Activated naive CD4-positive, alpha-beta T cell treated with anti-CD3 and anti-CD28 coated beads, Interleukin-2, amount 10 ng/mL, durations not matched to agents 7 days and 5 days (primary cell): ENCODE measurements around the gene ZMIZ1.

Experiments used
- CTCF ChIA-PET: fragments of 350-600 bp; sonication (Branson Sonifier 250); formaldehyde crosslinking; loops from one replicate; lab custom pipeline; 2021; ENCODE audit warnings: antibody characterized with exemption; lab: Charles Lee
- DNase-seq: peaks from one replicate; pipeline ENCODE4 v3.0.0-alpha.2; 2020
- H3K27ac Mint-ChIP-seq: one replicate; pipeline ENCODE4 v1.8.0; 2021; ENCODE audit warnings: mild to moderate bottlenecking, moderate library complexity, mixed read lengths
- H3K27me3 Mint-ChIP-seq: one replicate; pipeline ENCODE4 v1.8.0; 2021; ENCODE audit warnings: mild to moderate bottlenecking, mixed read lengths
- H3K36me3 Mint-ChIP-seq: one replicate; pipeline ENCODE4 v1.8.0; 2021; ENCODE audit warnings: mixed read lengths
- H3K4me1 Mint-ChIP-seq: one replicate; pipeline ENCODE4 v1.8.0; 2021; ENCODE audit warnings: mixed read lengths
- H3K4me3 Mint-ChIP-seq: one replicate; pipeline ENCODE4 v1.8.0; 2021; ENCODE audit warnings: mild to moderate bottlenecking, moderate library complexity, mixed read lengths
- H3K9me3 Mint-ChIP-seq: one replicate; pipeline ENCODE4 v1.8.0; 2021; ENCODE audit warnings: mixed read lengths

ZMIZ1 gene

DNA sequence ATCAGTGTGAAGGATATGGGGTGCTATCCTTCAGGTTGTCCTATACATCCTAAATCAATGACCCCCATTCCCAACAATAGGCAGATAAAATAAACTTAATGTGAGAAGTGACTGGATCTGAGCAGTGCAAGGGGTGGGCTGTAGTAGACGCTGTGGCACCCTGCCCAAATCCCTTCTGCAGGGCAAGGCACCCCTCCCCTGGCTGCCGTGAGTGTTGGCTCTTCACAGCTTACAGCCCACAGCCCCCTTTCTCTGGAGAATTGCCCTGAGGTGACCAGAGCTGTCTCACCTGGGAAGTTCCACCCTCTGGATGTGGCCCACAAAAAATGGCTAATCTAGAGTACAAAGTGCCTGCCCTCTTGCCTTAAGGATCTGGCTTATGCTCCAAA lies 252.7 kb downstream of the ZMIZ1 start:
- Mint-ChIP-seq H3K9me3 (peaks cover 14% of the 10 kb centered on the region), H3K27ac (no peak overlapping the region), H3K27me3 (peaks cover 10% of the 10 kb centered on the region), H3K4me3 (no peak overlapping the region), H3K4me1 (peaks cover 84% of the 10 kb centered on the region), H3K36me3 (peaks cover 11% of the 10 kb centered on the region)
- no peak for DNase-seq
- CTCF ChIA-PET = interaction anchor here (0.9 to 3.8 kb wide), 4 partner anchors 10 to 27 kb away, joined by 3 to 24 read pairs (median 12); partner anchors contain the start of gene PPIF

DNA sequence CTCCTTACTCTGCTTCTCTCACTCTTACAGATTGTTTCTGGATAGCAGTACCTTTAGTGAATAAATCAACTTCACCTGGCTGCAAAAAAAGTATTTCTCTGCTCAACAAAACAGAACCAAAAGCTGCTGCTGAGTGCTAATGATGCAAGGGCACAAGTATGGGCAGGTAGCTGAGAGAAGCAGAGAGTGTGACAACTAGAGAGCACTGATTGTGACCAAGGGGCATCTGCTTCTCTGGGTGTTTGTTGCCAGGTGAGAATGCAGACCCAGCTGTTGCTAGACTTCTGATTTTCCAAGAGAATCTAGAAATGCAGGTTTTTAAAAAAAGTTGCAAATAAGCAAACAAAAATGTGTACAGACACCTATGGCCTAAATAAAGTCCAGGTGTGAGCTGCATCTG lies 253.2 kb downstream of the ZMIZ1 start:
- peaks cover 79% of the 10 kb centered on the region for H3K4me1 Mint-ChIP-seq

DNA sequence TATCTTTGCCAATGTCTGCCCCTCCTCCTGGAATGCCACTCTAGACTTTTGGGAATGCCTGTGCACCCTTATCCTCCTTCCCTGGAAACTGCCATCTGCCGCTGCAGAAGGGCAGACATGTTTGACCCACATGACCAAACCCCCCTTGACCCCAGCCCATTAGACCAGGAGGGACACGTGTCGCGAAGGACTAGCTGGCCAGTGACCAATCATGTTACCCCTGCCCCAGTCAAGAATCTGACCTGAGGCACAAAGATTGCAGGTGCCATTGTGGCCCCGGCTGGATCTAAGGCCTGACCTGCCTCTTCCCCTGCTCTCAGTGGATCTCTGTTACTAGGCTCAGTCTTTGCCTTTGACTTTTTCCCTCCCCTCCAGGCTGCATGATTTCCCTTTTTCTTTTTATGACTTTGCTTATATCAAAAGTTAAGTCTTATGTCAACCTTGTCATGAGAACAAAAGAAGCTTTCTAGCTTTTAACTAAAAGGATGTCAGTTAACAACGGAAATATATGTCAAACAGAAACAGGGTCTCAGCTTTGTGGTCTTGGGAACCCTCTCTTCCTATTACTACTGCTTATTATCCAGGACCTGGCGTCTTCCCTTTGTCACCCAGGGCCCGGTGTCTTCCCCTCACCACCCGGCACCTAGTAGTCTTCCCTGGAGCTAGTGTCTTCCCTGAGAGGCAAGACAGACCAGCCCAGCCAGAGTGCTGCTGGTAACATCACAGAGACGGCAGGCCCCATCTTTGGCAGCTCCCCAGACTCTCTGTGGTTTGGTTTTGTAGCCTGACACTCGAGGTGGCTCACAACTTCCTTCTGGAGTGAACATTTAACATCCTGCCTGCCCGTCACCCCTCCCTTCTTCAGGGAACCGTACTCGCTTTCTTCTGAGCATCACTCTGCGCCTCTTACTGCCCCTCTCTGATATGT lies 254.1 kb downstream of the ZMIZ1 start:
- CTCF ChIA-PET = interaction anchor here (1.1 to 3.8 kb wide), 7 partner anchors 7 to 80 kb away, joined by 3 to 24 read pairs (median 8); partner anchors contain the start of gene PPIF
- peak overlapping the region; percentile 96 for H3K27ac Mint-ChIP-seq
- DNase-seq = peak; percentile 86
- H3K36me3 Mint-ChIP-seq = peaks cover 11% of the 10 kb centered on the region
- peaks cover 70% of the 10 kb centered on the region for H3K4me1 Mint-ChIP-seq
- peak overlapping the region; percentile 54 for H3K4me3 Mint-ChIP-seq
- peaks cover 14% of the 10 kb centered on the region for H3K9me3 Mint-ChIP-seq
- peaks cover 6% of the 10 kb centered on the region for H3K27me3 Mint-ChIP-seq

More for the DNA sequence above, 253.2 kb downstream of the ZMIZ1 start:
- Mint-ChIP-seq H3K27me3 (peaks cover 10% of the 10 kb centered on the region), H3K9me3 (peaks cover 14% of the 10 kb centered on the region), H3K27ac (peak overlapping the region; percentile 96), H3K4me3 (no peak overlapping the region), H3K36me3 (peaks cover 11% of the 10 kb centered on the region)
- CTCF ChIA-PET = interaction anchor here (1.3 to 3.8 kb wide), 4 partner anchors 9 to 79 kb away, joined by 3 to 24 read pairs (median 12); partner anchors contain the start of gene PPIF
- no peak for DNase-seq

DNA sequence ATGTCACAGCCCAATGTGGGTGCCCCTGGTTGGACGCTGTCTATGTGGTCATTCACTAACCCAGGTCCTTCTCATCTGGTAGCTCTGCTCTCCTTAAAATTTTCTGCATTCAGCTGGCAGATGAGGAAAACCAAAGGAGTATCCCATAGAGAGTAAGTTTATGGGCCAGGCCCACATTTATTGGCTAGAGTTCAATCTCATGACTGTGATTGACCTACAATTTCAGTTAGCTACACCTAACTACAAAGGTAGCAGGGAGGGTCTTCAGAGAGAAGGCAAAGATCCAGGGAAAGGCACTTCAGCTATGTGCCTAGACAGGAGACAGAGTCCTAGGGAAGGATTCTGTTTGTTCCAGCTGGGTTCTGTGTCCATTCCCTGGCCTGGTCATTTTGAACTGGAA lies 254.8 kb downstream of the ZMIZ1 start:
- no peak for DNase-seq
- Mint-ChIP-seq H3K27me3 (peaks cover 6% of the 10 kb centered on the region), H3K4me1 (peaks cover 63% of the 10 kb centered on the region), H3K9me3 (peaks cover 13% of the 10 kb centered on the region), H3K4me3 (no peak overlapping the region), H3K27ac (peak overlapping the region; percentile 96), H3K36me3 (peaks cover 11% of the 10 kb centered on the region)
- CTCF ChIA-PET = interaction anchor here (1.1 to 3.8 kb wide), 6 partner anchors 8 to 25 kb away, joined by 4 to 24 read pairs (median 10); partner anchors contain the start of gene PPIF

DNA sequence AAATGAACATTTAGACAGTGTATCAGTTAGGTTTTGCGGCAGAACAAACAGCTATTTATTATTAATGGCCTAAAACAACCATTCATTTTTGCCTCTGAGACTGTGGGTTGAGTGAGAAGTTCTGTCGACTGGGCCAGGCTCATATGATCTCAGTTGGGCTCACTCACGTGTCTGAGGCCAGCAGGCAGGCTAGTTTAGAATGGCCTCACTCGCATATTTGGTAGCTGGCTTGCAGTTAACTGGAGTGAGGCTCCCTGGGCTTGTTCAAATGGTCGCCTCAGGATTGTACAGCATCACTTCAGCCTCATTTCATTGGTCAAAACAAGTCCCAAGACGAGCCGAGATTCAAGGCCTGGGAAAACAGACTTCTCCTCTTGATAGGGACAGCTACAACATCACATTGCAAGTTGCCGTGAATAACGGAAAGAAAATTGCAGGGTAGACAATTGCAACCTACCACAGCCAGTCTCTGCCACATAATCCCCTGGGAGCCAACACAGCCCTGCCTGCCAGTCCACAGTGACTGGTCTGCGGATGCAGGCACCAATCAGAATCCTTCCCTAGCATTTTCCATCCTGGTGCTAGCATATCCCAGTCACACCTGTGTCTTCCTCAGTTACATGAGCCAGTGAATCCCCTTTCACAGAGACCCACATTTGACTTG lies 255.4 kb downstream of the ZMIZ1 start:
- Mint-ChIP-seq H3K4me3 (no peak overlapping the region), H3K27ac (no peak overlapping the region), H3K4me1 (peaks cover 57% of the 10 kb centered on the region), H3K36me3 (peaks cover 5% of the 10 kb centered on the region), H3K9me3 (peaks cover 8% of the 10 kb centered on the region), H3K27me3 (peaks cover 6% of the 10 kb centered on the region)
- CTCF ChIA-PET = interaction anchor here (1.1 to 3.8 kb wide), 5 partner anchors 8 to 24 kb away, joined by 4 to 24 read pairs (median 8); partner anchors contain the start of gene PPIF
- no peak for DNase-seq

DNA sequence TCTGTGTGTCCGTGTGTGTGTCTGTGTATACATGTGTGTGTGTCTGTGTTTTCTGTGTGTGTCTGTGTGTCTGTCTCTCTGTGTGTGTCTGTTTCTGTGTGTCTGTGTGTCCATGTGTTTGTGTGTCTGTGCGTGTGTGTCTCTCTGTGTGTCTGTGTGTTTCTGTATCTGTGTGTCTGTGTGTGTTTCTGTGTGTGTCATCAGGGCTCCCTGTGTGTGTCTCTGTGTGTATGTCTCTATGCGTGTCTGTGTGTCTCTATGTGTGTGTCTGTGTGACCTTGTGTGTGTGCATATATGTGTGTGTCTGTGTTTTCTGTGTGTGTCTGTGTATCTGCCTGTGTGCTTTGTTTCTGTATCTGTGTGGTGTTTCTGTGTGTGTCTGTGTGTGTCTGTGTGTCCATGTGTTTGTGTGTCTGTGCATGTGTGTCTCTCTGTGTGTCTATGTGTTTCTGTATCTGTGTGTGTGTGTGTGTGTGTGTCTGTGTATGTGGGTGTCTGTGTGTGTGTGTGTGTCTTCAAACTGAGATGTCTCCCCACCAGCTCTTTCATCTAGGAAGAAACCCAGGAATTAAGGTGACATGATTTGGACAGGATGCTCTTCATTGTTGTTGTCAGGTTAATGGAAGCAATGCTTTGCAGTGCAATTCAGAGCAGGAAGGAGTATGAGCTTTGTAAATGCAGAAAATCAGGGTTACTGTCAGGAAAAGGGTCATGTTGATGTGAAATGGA lies 257.8 kb downstream of the ZMIZ1 start:
- H3K27me3 Mint-ChIP-seq = no peaks in the 10 kb centered on the region
- DNase-seq = no peak
- H3K36me3 Mint-ChIP-seq = no peaks in the 10 kb centered on the region
- H3K27ac Mint-ChIP-seq = no peak overlapping the region
- no peaks in the 10 kb centered on the region for H3K9me3 Mint-ChIP-seq
- CTCF ChIA-PET = no interaction called here
- H3K4me3 Mint-ChIP-seq = no peak overlapping the region
- H3K4me1 Mint-ChIP-seq = peaks cover 41% of the 10 kb centered on the region

DNA sequence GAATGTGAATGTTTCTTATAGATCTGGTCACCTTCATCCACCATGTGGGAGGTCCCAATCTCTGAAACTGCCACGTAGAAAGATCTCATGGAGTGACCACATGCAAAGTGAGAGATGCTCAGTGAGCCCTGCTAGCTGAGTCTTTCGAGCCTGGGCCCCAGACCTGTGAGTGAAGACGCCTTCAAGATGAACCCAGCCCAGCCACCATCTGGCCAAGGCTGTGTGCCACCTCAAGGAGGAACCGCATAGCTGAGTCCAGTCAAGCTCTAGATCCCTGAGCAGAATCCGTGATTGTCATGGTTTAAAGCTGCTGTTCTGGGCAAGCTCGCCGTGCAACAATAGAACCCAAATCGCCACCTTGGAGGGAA lies 258.3 kb downstream of the ZMIZ1 start:
- no peaks in the 10 kb centered on the region for H3K27me3 Mint-ChIP-seq
- CTCF ChIA-PET = no interaction called here
- H3K4me1 Mint-ChIP-seq = peaks cover 41% of the 10 kb centered on the region
- no peak overlapping the region for H3K27ac Mint-ChIP-seq
- H3K36me3 Mint-ChIP-seq = peaks cover 1% of the 10 kb centered on the region
- no peak for DNase-seq
- H3K4me3 Mint-ChIP-seq = no peak overlapping the region
- no peaks in the 10 kb centered on the region for H3K9me3 Mint-ChIP-seq

DNA sequence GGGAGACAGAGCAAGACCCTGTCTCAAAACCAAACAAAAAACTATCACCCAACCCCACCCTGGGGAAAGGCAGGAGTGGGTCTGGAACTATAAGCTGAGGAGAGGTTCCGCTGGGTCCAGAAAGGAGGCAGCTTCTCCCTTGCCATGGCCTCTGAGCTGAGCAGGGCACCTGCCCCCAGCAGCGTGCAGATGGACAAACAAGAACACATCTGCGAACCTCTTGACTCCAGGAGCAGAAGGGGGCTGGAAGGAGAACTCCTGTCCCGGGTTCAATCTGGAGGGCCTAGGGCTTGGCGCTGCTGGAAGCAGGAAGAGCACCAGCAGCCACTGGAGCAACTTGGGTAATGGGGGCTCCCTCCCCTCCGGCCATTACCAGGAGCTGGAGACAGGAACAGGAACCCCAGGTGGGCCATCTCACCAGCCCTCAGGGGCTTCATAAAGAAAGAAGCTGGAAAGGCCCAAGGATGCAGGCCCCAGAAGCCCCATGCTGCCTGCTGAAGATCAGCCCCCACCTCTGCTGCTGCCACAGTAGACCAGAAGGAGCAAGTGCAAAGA lies 259.5 kb downstream of the ZMIZ1 start:
- Mint-ChIP-seq H3K9me3 (no peaks in the 10 kb centered on the region), H3K4me3 (no peak overlapping the region), H3K4me1 (peaks cover 31% of the 10 kb centered on the region), H3K27me3 (no peaks in the 10 kb centered on the region), H3K36me3 (peaks cover 2% of the 10 kb centered on the region), H3K27ac (no peak overlapping the region)
- CTCF ChIA-PET = no interaction called here
- DNase-seq = no peak

DNA sequence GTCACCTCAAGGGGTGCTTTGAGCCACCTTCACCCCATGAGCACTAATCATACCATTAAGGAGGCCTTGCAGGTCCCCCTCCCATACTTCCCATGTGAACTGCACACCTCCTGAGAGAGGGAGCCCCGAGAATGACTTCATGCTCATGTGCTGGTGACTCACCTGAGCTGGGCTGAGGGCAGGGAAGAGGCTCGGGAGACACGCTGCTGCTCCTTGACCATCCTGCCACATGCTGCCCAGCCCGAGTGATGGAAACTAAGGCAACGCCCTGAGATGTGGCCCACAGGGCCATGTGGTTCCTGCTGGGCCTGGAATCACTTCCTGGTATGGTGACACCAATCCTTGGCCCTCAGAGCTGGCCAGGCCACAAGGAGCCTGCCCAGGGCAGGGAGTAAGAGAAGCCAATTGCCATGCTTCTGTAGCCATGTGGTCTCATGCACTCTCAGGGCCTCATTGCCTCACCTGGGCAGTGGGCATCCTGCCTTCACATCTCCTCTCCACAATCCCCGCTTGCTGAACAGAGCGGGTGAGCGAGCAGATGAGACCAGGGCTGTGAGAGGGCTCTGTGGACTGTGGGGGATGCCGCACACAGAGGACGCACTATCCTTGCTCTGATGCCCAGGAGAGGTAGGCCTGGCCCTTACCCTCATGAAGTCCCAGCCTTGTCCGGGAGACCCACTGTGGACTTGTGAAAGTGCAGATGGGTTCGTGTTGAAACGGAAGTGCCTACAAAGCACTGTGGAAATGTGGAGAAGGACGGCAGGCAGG lies 260.2 kb downstream of the ZMIZ1 start:
- H3K27me3 Mint-ChIP-seq = no peaks in the 10 kb centered on the region
- H3K9me3 Mint-ChIP-seq = no peaks in the 10 kb centered on the region
- H3K4me3 Mint-ChIP-seq = no peak overlapping the region
- CTCF ChIA-PET = interaction anchor here (1.5 kb wide), 1 partner anchor 18 kb away, joined by 4 read pairs; the partner anchor contains the start of gene PPIF
- H3K4me1 Mint-ChIP-seq = peaks cover 26% of the 10 kb centered on the region
- no peak overlapping the region for H3K27ac Mint-ChIP-seq
- no peak for DNase-seq
- H3K36me3 Mint-ChIP-seq = peaks cover 2% of the 10 kb centered on the region

DNA sequence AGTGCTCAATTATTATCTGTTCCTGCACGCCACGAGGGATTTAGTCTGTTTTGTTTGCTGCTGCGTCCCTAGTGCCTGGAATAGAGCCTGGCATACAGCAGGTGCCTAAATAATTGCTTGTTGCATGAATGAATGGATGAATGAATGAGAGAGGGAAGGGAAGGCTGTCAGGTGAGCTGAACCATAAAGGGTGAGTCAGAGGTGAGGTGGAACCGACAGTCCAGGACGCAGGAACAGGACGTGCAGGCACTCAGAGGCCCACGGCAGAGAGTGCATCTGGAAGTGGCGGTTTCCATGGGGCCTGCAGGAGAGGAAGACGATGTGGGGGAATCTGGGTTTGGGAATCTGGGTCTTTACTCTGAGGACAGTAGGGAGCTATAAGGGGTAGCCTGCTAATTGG lies 260.8 kb downstream of the ZMIZ1 start:
- CTCF ChIA-PET = interaction anchor here (1.2 to 1.5 kb wide), 2 partner anchors 17 to 43 kb away, joined by 3 to 4 read pairs; partner anchors contain the start of gene PPIF
- H3K27ac Mint-ChIP-seq = no peak overlapping the region
- no peak overlapping the region for H3K4me3 Mint-ChIP-seq

DNA sequence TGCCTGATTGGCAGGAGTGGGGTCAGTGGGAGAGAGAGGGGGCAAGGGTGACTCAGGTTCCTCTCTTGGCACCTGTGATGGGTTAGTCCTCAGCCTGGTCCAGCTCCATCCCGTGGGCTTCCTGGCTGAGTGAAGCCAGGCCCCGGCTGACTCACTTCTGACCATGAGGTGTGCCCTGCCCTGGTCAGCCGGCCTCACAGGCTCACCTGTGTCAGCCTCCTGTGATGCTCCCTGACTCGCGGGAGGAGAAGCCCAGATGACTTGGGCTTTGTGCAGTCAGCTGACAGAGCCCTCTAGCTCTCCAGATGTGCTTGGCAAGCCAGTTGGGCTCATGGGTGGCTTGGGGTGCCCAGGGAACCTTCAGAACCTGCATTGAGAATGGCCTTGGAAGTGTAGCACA lies 262.5 kb downstream of the ZMIZ1 start:
- peaks cover 11% of the 10 kb centered on the region for H3K27me3 Mint-ChIP-seq
- no peaks in the 10 kb centered on the region for H3K9me3 Mint-ChIP-seq
- H3K36me3 Mint-ChIP-seq = peaks cover 2% of the 10 kb centered on the region
- DNase-seq = no peak
- CTCF ChIA-PET = interaction anchor here (0.8 to 2.0 kb wide), 5 partner anchors 9 to 17 kb away, joined by 3 to 12 read pairs (median 4); no protein-coding TSS in a partner anchor
- H3K4me3 Mint-ChIP-seq = no peak overlapping the region
- no peak overlapping the region for H3K27ac Mint-ChIP-seq
- H3K4me1 Mint-ChIP-seq = peaks cover 18% of the 10 kb centered on the region

More for the DNA sequence above, 260.8 kb downstream of the ZMIZ1 start:
- Mint-ChIP-seq H3K36me3 (peaks cover 2% of the 10 kb centered on the region), H3K9me3 (no peaks in the 10 kb centered on the region), H3K4me1 (peaks cover 22% of the 10 kb centered on the region), H3K27me3 (no peaks in the 10 kb centered on the region)
- DNase-seq = no peak

DNA sequence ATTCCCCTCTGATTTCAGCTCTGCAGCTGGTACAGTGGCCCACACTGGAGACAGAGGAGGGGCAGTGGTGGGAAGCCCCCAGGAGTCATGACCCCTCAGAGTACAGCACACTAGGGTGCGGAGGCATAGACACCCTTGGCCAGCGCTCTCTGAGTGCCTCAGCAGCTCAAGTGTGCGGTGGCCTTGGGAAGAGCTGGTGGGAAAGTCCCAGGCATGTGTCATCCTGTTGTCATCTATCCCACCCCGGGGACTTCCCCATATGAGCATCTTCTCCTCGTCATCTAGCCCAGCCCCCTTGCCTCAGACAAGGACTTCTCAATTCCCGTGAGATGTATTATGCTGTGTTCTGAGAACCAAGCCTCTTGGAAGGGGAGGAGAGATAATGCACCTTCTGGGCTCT lies 262.9 kb downstream of the ZMIZ1 start:
- peak overlapping the region; percentile 66 for H3K27ac Mint-ChIP-seq
- H3K4me1 Mint-ChIP-seq = peaks cover 18% of the 10 kb centered on the region
- peaks cover 15% of the 10 kb centered on the region for H3K27me3 Mint-ChIP-seq
- peak; percentile 79 for DNase-seq
- no peak overlapping the region for H3K4me3 Mint-ChIP-seq
- H3K9me3 Mint-ChIP-seq = no peaks in the 10 kb centered on the region
- CTCF ChIA-PET = interaction anchor here (0.6 to 2.0 kb wide), 6 partner anchors 10 to 37 kb away, joined by 3 to 12 read pairs (median 4); no protein-coding TSS in a partner anchor
- peaks cover 2% of the 10 kb centered on the region for H3K36me3 Mint-ChIP-seq
